WTC11 (cell line): ENCODE measurements around the gene GRIFIN. TPM values are rescaled to one million over a fixed set of nuclear protein-coding genes. Genes with fewer than 3 reads are reported as not detected.

Experiments
- ATAC-seq: fragments of 200-7000 bp; cut with Tn5 transposase; 2 replicates; pipeline ENCODE4 v1.10.0; 2021; ENCODE audit warnings: mild to moderate bottlenecking, moderate library complexity
- CTCF ChIA-PET: fragments of 300-600 bp; sonication (Branson Sonifier 250); formaldehyde crosslinking; loops from one replicate; lab custom pipeline; 2021; ENCODE audit warnings: antibody characterized with exemption; lab: Charles Lee
- POLR2A ChIA-PET: fragments of 350-600 bp; sonication (Branson Sonifier 250); formaldehyde crosslinking; loops from one replicate; lab custom pipeline; 2021; ENCODE audit warnings: antibody characterized with exemption; lab: Charles Lee
- DNase-seq: peaks from one replicate; pipeline ENCODE4 v3.0.0; 2021; ENCODE audit warnings: low spot score
- H3K27ac Mint-ChIP-seq: 2 replicates; pipeline ENCODE4 v1.8.0; 2021; ENCODE audit warnings: mixed read lengths
- H3K27me3 Mint-ChIP-seq: 2 replicates; pipeline ENCODE4 v1.8.0; 2021; ENCODE audit warnings: low read depth, mild to moderate bottlenecking, moderate library complexity, mixed read lengths
- H3K36me3 Mint-ChIP-seq: 2 replicates; pipeline ENCODE4 v1.8.0; 2021; ENCODE audit warnings: mixed read lengths
- H3K4me1 Mint-ChIP-seq: 2 replicates; pipeline ENCODE4 v1.8.0; 2022; ENCODE audit warnings: mixed read lengths
- H3K4me3 Mint-ChIP-seq: 2 replicates; pipeline ENCODE4 v1.8.0; 2021; ENCODE audit warnings: mild to moderate bottlenecking, moderate library complexity, mixed read lengths
- H3K9me3 Mint-ChIP-seq: 2 replicates; pipeline ENCODE4 v1.8.0; 2021; ENCODE audit warnings: mixed read lengths
- ATF1 ChIP-seq: sonication (generic); formaldehyde crosslinking; IDR thresholded peaks from 2 replicates; pipeline ENCODE4 v1.8.1; 2023; ENCODE audit warnings: mild to moderate bottlenecking, moderate library complexity, missing genetic modification reagents
- CREM ChIP-seq: sonication (generic); formaldehyde crosslinking; IDR thresholded peaks from 2 replicates; pipeline ENCODE4 v1.8.1; 2022; ENCODE audit warnings: mild to moderate bottlenecking, missing genetic modification reagents, moderate library complexity
- ETV6 ChIP-seq: sonication (generic); formaldehyde crosslinking; IDR thresholded peaks from 2 replicates; pipeline ENCODE4 v1.8.1; 2022; ENCODE audit warnings: mild to moderate bottlenecking, missing genetic modification reagents
- FOXK1 ChIP-seq: sonication (generic); formaldehyde crosslinking; IDR thresholded peaks from 2 replicates; pipeline ENCODE4 v1.8.0; 2022; ENCODE audit warnings: mild to moderate bottlenecking, moderate library complexity, missing genetic modification reagents
- GTF2I ChIP-seq: fragments of 250-450 bp; sonication (Bioruptor Pico); conservative IDR thresholded peaks from 2 replicates; pipeline ENCODE4 v1.4.0; 2021; ENCODE audit warnings: mild to moderate bottlenecking
- JAZF1 ChIP-seq: fragments of 250-450 bp; sonication (Bioruptor Pico); IDR thresholded peaks from 2 replicates; pipeline ENCODE4 v1.9.0; 2021; ENCODE audit warnings: moderate library complexity, mild to moderate bottlenecking, inconsistent platforms
- NR1H2 ChIP-seq: sonication (generic); formaldehyde crosslinking; IDR thresholded peaks from 2 replicates; pipeline ENCODE4 v1.9.0; 2021; ENCODE audit warnings: mild to moderate bottlenecking, moderate library complexity, missing genetic modification reagents
- NR3C1 ChIP-seq: sonication (generic); formaldehyde crosslinking; conservative IDR thresholded peaks from 2 replicates; pipeline ENCODE4 v1.8.1; 2023; ENCODE audit warnings: low read depth, mild to moderate bottlenecking, missing genetic modification reagents
- OVOL2 ChIP-seq: fragments of 250-450 bp; sonication (Bioruptor Pico); IDR thresholded peaks from 2 replicates; pipeline ENCODE4 v1.9.0; 2021; ENCODE audit warnings: mild to moderate bottlenecking, borderline replicate concordance
- RELA ChIP-seq: sonication (generic); formaldehyde crosslinking; IDR thresholded peaks from 2 replicates; pipeline ENCODE4 v1.8.1; 2022; ENCODE audit warnings: missing genetic modification reagents, mild to moderate bottlenecking, borderline replicate concordance
- RORB ChIP-seq: fragments of 250-450 bp; sonication (Bioruptor Pico); IDR thresholded peaks from 2 replicates; pipeline ENCODE4 v1.9.0; 2021; ENCODE audit warnings: mild to moderate bottlenecking
- ZNF121 ChIP-seq: sonication (generic); formaldehyde crosslinking; IDR thresholded peaks from 2 replicates; pipeline ENCODE4 v1.8.0; 2023; ENCODE audit warnings: missing genetic modification reagents
- ZNF671 ChIP-seq: fragments of 250-450 bp; sonication (Bioruptor Pico); IDR thresholded peaks from 2 replicates; pipeline ENCODE4 v1.8.0; 2021; ENCODE audit warnings: mild to moderate bottlenecking
- total RNA-seq: library from RNA; stranded (reverse); gene quantifications from 3 replicates; pipeline ENCODE4 v1.2.3, GENCODE V29; 2021
- TF ChIP-seq, protein P1 (sequence below): sonication (generic); formaldehyde crosslinking; IDR thresholded peaks from 2 replicates; pipeline ENCODE4 v1.8.0; 2023; ENCODE audit warnings: missing genetic modification reagents
- TF ChIP-seq, protein P2 (sequence below): sonication (generic); formaldehyde crosslinking; IDR thresholded peaks from 2 replicates; pipeline ENCODE4 v1.8.0; 2023; ENCODE audit warnings: mild to moderate bottlenecking, missing genetic modification reagents
- TF ChIP-seq, protein P3 (sequence below): fragments of 250-450 bp; sonication (Bioruptor Pico); IDR thresholded peaks from 2 replicates; pipeline ENCODE4 v2.1.2; 2022; ENCODE audit warnings: mild to moderate bottlenecking, moderate library complexity
- TF ChIP-seq, protein P4 (sequence below): fragments of 200-600 bp; IDR thresholded peaks from 2 replicates; pipeline ENCODE4 v1.8.0; 2022; ENCODE audit warnings: antibody characterized with exemption
- TF ChIP-seq, protein P5 (sequence below): sonication (generic); formaldehyde crosslinking; IDR thresholded peaks from 2 replicates; pipeline ENCODE4 v1.8.1; 2023; ENCODE audit warnings: mild to moderate bottlenecking, moderate library complexity, missing genetic modification reagents
- TF ChIP-seq, protein P6 (sequence below): sonication (generic); formaldehyde crosslinking; IDR thresholded peaks from 2 replicates; pipeline ENCODE4 v1.8.1; 2023; ENCODE audit warnings: mild to moderate bottlenecking, missing genetic modification reagents
- TF ChIP-seq, protein P7 (sequence below): sonication (generic); formaldehyde crosslinking; IDR thresholded peaks from 2 replicates; pipeline ENCODE4 v1.8.0; 2022; ENCODE audit warnings: mild to moderate bottlenecking, missing genetic modification reagents
- TF ChIP-seq, protein P8 (sequence below): fragments of 250-450 bp; sonication (Bioruptor Pico); IDR thresholded peaks from 2 replicates; pipeline ENCODE4 v1.9.0; 2021; ENCODE audit warnings: mild to moderate bottlenecking
- TF ChIP-seq, protein P9 (sequence below): sonication (generic); formaldehyde crosslinking; IDR thresholded peaks from 2 replicates; pipeline ENCODE4 v1.8.1; 2022; ENCODE audit warnings: mild to moderate bottlenecking, moderate library complexity, missing genetic modification reagents

GRIFIN gene
- total RNA-seq, 1 experiment from 2014 or later: not detected

DNA sequence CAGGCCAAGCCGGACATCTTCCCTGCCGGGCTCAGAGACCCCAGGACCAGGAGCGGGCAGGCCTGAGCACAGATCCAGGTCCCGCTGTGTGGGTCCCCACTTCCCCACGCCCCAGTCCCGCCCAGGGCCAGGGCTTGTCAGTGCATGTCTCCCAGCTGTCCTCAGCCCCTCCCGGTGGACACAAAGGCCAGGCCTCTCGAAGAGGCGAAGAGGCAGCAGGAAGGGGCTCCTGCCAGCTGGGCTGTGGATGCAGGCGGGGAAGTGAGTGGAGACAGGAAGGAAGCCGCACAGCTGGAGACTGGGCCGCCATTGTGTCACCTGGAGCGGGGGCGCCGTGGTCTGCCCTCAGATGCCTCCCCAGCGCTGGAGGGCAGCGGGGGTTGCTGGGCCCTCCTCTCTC is 4.8 kb downstream of the GRIFIN start:
- ChIA-PET CTCF (interaction anchor here (1.0 to 9.8 kb wide), 8 partner anchors 12 to 239 kb away, joined by 3 to 288 read pairs (median 30); no protein-coding TSS in a partner anchor), POLR2A (interaction anchor here (0.6 to 1.9 kb wide), 3 partner anchors 13 to 54 kb away, joined by 3 to 6 read pairs (median 3); no protein-coding TSS in a partner anchor)
- H3K4me1 Mint-ChIP-seq: peaks cover 31% of the 10 kb centered on the region
- no peaks in the 10 kb centered on the region for H3K9me3 Mint-ChIP-seq
- DNase-seq (peak; percentile 55), ATAC-seq (peak; percentile 33)
- no peak overlapping the region for H3K27ac Mint-ChIP-seq
- H3K4me3 Mint-ChIP-seq: no peak overlapping the region
- no peaks in the 10 kb centered on the region for H3K36me3 Mint-ChIP-seq
- H3K27me3 Mint-ChIP-seq: no peaks in the 10 kb centered on the region
- TF ChIP-seq, protein P1, sequence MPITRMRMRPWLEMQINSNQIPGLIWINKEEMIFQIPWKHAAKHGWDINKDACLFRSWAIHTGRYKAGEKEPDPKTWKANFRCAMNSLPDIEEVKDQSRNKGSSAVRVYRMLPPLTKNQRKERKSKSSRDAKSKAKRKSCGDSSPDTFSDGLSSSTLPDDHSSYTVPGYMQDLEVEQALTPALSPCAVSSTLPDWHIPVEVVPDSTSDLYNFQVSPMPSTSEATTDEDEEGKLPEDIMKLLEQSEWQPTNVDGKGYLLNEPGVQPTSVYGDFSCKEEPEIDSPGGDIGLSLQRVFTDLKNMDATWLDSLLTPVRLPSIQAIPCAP (CRISPR knock-in tag): 0 out of 2 replicates have a peak, but pooled peaks have one; percentile 44
- TF ChIP-seq OVOL2 (no peak), NR1H2 (CRISPR knock-in tag) (no peak), NR3C1 (CRISPR knock-in tag) (no peak), FOXK1 (no peak), ETV6 (CRISPR knock-in tag) (peak; percentile 99), JAZF1 (CRISPR knock-in tag) (no peak), GTF2I (CRISPR knock-in tag) (no peak), RELA (CRISPR knock-in tag) (no peak; the same call in 1 of the 2 replicates), CREM (no peak), ATF1 (CRISPR knock-in tag) (no peak), RORB (CRISPR knock-in tag) (no peak), ZNF671 (CRISPR knock-in tag) (no peak), ZNF121 (CRISPR knock-in tag) (0 out of 2 replicates have a peak, but pooled peaks have one; percentile 43)
- TF ChIP-seq, protein P2, sequence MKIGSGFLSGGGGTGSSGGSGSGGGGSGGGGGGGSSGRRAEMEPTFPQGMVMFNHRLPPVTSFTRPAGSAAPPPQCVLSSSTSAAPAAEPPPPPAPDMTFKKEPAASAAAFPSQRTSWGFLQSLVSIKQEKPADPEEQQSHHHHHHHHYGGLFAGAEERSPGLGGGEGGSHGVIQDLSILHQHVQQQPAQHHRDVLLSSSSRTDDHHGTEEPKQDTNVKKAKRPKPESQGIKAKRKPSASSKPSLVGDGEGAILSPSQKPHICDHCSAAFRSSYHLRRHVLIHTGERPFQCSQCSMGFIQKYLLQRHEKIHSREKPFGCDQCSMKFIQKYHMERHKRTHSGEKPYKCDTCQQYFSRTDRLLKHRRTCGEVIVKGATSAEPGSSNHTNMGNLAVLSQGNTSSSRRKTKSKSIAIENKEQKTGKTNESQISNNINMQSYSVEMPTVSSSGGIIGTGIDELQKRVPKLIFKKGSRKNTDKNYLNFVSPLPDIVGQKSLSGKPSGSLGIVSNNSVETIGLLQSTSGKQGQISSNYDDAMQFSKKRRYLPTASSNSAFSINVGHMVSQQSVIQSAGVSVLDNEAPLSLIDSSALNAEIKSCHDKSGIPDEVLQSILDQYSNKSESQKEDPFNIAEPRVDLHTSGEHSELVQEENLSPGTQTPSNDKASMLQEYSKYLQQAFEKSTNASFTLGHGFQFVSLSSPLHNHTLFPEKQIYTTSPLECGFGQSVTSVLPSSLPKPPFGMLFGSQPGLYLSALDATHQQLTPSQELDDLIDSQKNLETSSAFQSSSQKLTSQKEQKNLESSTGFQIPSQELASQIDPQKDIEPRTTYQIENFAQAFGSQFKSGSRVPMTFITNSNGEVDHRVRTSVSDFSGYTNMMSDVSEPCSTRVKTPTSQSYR: no peak
- TF ChIP-seq, protein P3, sequence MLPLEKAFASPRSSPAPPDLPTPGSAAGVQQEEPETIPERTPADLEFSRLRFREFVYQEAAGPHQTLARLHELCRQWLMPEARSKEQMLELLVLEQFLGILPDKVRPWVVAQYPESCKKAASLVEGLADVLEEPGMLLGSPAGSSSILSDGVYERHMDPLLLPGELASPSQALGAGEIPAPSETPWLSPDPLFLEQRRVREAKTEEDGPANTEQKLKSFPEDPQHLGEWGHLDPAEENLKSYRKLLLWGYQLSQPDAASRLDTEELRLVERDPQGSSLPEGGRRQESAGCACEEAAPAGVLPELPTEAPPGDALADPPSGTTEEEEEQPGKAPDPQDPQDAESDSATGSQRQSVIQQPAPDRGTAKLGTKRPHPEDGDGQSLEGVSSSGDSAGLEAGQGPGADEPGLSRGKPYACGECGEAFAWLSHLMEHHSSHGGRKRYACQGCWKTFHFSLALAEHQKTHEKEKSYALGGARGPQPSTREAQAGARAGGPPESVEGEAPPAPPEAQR (CRISPR knock-in tag): no peak
- TF ChIP-seq, protein P4, sequence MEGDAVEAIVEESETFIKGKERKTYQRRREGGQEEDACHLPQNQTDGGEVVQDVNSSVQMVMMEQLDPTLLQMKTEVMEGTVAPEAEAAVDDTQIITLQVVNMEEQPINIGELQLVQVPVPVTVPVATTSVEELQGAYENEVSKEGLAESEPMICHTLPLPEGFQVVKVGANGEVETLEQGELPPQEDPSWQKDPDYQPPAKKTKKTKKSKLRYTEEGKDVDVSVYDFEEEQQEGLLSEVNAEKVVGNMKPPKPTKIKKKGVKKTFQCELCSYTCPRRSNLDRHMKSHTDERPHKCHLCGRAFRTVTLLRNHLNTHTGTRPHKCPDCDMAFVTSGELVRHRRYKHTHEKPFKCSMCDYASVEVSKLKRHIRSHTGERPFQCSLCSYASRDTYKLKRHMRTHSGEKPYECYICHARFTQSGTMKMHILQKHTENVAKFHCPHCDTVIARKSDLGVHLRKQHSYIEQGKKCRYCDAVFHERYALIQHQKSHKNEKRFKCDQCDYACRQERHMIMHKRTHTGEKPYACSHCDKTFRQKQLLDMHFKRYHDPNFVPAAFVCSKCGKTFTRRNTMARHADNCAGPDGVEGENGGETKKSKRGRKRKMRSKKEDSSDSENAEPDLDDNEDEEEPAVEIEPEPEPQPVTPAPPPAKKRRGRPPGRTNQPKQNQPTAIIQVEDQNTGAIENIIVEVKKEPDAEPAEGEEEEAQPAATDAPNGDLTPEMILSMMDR: no peak
- TF ChIP-seq, protein P5, sequence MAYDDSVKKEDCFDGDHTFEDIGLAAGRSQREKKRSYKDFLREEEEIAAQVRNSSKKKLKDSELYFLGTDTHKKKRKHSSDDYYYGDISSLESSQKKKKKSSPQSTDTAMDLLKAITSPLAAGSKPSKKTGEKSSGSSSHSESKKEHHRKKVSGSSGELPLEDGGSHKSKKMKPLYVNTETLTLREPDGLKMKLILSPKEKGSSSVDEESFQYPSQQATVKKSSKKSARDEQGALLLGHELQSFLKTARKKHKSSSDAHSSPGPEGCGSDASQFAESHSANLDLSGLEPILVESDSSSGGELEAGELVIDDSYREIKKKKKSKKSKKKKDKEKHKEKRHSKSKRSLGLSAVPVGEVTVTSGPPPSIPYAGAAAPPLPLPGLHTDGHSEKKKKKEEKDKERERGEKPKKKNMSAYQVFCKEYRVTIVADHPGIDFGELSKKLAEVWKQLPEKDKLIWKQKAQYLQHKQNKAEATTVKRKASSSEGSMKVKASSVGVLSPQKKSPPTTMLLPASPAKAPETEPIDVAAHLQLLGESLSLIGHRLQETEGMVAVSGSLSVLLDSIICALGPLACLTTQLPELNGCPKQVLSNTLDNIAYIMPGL (CRISPR knock-in tag): peak; percentile 33; the same call in 1 of the 2 replicates
- TF ChIP-seq, protein P6, sequence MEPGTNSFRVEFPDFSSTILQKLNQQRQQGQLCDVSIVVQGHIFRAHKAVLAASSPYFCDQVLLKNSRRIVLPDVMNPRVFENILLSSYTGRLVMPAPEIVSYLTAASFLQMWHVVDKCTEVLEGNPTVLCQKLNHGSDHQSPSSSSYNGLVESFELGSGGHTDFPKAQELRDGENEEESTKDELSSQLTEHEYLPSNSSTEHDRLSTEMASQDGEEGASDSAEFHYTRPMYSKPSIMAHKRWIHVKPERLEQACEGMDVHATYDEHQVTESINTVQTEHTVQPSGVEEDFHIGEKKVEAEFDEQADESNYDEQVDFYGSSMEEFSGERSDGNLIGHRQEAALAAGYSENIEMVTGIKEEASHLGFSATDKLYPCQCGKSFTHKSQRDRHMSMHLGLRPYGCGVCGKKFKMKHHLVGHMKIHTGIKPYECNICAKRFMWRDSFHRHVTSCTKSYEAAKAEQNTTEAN: no peak
- TF ChIP-seq, protein P7, sequence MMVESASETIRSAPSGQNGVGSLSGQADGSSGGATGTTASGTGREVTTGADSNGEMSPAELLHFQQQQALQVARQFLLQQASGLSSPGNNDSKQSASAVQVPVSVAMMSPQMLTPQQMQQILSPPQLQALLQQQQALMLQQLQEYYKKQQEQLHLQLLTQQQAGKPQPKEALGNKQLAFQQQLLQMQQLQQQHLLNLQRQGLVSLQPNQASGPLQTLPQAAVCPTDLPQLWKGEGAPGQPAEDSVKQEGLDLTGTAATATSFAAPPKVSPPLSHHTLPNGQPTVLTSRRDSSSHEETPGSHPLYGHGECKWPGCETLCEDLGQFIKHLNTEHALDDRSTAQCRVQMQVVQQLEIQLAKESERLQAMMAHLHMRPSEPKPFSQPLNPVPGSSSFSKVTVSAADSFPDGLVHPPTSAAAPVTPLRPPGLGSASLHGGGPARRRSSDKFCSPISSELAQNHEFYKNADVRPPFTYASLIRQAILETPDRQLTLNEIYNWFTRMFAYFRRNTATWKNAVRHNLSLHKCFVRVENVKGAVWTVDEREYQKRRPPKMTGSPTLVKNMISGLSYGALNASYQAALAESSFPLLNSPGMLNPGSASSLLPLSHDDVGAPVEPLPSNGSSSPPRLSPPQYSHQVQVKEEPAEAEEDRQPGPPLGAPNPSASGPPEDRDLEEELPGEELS (CRISPR knock-in tag): peak; percentile 82
- TF ChIP-seq, protein P8, sequence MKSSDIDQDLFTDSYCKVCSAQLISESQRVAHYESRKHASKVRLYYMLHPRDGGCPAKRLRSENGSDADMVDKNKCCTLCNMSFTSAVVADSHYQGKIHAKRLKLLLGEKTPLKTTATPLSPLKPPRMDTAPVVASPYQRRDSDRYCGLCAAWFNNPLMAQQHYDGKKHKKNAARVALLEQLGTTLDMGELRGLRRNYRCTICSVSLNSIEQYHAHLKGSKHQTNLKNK (CRISPR knock-in tag): no peak
- TF ChIP-seq, protein P9, sequence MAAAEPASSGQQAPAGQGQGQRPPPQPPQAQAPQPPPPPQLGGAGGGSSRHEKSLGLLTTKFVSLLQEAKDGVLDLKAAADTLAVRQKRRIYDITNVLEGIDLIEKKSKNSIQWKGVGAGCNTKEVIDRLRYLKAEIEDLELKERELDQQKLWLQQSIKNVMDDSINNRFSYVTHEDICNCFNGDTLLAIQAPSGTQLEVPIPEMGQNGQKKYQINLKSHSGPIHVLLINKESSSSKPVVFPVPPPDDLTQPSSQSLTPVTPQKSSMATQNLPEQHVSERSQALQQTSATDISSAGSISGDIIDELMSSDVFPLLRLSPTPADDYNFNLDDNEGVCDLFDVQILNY: 0 out of 2 replicates have a peak, but pooled peaks have one; percentile 55
